OCI-LY1 (cell line): ENCODE data around the gene FAM20C.

Source experiments
- EZH2 ChIP-seq: fragments of 200-600 bp; sonication (generic), shearing (Covaris generic); IDR thresholded peaks from 2 replicates; pipeline ENCODE4 v1.8.0; 2017; ENCODE audit warnings: borderline replicate concordance, mixed run types, mild to moderate bottlenecking, antibody characterized with exemption, low read length, moderate library complexity, mixed read lengths
- TF ChIP-seq, protein P1 (sequence below): fragments of 200-600 bp; sonication (generic), shearing (Covaris generic); IDR thresholded peaks from 2 replicates; pipeline ENCODE4 v1.5.1; 2017; ENCODE audit warnings: mild to moderate bottlenecking, antibody characterized with exemption, low read length, moderate library complexity, mixed read lengths

DNA sequence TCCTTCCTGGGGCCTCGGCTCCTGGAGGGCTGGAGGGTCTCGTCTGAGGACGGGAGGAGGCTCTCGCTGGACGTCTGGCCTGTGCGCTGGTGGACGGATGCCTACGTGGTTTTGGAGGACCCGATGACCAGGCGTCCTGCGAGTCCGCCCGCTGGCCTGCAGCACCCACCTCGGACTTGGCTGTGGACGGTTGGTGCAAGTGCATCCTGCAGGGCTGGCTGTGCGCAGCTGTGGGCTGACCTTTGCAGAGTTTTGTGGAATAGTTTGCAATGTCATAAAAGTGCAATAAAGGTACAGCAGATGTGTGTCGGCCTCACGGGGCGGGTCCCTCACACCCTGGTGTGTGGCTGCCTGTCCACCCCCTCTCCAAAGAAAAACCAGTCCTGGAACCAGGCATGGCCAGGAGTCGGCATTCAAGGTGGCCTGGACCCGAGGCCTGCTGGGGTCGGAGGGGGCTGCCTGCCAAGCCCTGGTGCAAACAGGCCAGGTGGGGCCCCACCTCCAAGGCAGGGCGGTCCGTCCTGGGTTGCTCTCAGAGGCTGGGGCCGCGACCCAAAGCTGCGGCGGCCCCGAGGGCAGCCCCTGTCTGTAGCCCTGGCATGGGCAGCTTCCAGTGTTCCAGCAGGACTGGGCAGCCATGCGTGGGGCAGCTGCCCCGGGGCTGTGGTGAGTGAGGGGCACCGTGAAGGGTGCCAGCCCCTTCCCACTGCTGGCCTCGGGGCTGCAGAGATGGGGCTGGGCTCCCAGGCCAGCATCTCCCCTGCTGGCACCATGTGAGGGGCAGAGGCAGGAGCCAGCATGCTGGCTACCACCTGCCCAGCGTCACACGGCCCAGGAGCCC lies 68.3 kb downstream of the FAM20C start:
- TF ChIP-seq, protein P1, sequence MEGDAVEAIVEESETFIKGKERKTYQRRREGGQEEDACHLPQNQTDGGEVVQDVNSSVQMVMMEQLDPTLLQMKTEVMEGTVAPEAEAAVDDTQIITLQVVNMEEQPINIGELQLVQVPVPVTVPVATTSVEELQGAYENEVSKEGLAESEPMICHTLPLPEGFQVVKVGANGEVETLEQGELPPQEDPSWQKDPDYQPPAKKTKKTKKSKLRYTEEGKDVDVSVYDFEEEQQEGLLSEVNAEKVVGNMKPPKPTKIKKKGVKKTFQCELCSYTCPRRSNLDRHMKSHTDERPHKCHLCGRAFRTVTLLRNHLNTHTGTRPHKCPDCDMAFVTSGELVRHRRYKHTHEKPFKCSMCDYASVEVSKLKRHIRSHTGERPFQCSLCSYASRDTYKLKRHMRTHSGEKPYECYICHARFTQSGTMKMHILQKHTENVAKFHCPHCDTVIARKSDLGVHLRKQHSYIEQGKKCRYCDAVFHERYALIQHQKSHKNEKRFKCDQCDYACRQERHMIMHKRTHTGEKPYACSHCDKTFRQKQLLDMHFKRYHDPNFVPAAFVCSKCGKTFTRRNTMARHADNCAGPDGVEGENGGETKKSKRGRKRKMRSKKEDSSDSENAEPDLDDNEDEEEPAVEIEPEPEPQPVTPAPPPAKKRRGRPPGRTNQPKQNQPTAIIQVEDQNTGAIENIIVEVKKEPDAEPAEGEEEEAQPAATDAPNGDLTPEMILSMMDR = no peak
- no peak for TF ChIP-seq EZH2
